Activated naive CD4-positive, alpha-beta T cell treated with Interleukin-2 at 50 U/mL for 16 hours (primary cell): ENCODE data around the gene PACS2.
"Not testable (repeated sequence)": the region's sequence is repeated elsewhere in the genome, so short reads cannot be mapped to it uniquely, and the experiment has no call there.

ENCODE experiments used
- DNase-seq: peaks from one replicate; pipeline ENCODE4 v3.0.0-alpha.2; 2020

The PACS2 gene

DNA sequence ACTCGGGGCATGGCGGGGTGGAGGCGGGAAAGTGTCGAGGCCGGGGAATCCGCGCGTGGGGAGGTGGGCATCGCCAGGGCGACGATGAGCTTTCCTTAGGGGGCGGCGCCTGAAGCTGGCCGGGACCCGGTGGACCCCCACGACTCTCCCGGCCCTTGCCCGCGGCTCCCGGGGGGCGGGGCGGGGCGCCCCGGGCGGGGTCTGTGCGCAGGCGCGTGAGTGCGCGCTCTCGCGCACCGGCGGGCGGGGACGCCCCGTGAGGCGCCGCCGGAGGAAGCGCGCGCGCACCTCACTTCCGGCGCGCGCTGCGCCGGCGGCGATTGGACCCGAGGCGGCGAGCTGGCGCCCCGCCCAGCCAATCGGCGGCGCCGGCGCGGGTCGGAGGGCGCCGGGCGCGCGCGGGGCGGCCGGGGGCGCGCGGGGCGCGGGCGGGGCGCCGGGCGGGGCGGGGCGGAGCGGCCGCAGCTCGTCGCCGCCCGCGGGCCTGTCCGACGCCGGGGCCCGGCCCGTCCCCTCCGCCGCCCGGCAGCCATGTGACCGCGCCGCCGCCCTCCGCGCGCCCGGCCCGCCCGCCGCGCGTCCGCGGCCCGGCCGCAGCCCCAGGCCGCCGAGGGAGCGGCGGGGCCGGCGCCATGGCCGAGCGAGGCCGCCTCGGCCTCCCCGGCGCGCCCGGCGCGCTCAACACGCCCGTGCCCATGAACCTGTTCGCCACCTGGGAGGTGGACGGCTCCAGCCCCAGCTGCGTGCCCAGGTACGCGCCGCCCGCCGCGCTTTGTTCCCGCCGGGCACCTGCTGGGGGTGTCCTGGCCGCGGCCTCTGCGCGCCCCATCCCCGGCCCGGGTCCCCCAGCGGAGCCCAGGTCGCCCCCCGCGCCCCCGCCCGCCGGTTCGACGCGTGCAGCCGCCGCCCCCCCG is at the start of gene PACS2:
PACS2 (plus strand) TSS at position 462 of the 914 bp plus-strand sequence; CDS start at position 633, 171 bp downstream.
- peak; percentile 75 for DNase-seq

DNA sequence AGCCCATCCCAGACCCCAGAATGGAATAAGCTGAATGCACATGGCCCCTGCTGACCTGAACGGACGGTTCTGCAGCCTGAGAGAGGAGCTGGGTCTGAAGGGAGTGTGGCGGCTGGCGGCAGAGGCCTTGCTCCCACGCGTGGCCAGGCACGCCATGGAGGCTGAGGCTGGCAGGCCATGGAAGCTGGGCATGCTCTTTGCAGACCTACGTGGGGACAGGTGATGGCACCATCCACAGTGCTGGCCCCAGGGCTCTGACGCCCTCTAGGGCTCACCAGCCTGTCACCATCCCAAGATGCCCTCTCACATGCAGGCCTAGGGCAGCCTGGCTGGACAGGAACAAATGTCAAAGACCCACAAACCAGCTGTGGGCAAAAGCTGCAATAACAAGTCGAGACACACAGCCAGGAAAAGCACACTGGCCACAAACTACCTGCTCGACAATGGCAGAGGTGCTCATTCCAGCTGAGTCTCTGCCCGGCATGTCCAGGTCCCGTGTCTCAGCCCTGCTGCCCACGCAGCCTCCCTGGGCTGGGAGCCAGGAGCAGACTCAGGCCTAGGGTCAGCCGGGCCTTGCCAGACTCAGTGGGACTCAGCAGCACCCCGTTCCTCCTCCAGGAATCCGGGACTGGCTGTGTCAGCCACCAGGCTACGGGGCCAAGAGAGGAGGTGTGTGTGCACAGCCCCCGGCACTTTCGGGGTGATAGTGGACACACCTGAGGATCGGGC is 46.6 kb upstream of the PACS2 start:
- DNase-seq = no peak

DNA sequence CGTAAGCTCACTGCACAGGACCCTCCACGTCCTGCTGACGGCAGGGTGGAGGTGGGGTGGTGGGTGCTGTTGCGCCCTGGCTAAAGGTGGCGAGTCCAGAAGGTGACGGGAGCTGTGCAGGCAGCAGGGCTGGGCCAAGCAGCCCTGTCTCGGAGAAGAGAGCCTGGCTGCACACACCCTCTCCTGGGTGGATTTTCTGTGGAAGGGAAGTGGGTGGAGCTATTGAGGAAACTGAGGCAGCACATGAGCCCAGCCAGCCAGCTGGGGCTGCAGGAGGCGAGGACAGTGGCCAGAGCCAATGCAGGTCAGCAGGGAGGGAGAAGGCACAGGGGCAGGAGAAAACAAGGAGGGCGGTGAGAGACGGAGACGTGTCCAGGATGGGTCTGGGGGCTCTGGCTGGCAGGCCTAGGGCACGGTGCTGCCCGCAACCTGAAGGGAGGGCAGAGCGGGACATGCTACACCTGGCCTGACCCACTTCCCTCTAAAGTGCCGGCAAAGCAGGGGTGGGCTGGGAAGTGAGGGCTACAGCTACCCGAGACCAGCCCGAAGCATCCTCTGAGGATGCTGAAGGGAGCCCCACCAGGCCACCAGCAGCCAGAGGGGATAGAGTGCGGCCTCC is 45.7 kb upstream of the PACS2 start:
- no peak for DNase-seq

DNA sequence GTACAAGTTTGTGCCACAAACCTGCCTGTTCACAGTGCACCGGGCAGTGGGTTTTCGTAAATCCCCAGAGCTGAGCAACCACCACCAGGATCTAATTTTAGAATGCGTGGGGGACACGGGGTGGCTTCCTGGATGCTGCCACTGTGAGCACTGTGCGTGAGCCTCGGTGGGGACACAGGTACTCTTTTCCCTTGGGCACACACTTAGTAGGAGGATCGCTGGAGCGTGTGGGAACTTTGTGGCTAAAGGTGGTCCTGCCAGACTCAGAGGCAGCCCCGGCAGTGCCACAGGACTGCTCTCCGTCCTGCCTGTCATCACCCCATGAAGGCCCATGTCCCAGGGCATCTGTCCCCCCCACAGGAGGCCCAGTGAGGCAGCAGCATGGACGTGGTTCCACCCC is 45.1 kb upstream of the PACS2 start:
- DNase-seq = no peak

DNA sequence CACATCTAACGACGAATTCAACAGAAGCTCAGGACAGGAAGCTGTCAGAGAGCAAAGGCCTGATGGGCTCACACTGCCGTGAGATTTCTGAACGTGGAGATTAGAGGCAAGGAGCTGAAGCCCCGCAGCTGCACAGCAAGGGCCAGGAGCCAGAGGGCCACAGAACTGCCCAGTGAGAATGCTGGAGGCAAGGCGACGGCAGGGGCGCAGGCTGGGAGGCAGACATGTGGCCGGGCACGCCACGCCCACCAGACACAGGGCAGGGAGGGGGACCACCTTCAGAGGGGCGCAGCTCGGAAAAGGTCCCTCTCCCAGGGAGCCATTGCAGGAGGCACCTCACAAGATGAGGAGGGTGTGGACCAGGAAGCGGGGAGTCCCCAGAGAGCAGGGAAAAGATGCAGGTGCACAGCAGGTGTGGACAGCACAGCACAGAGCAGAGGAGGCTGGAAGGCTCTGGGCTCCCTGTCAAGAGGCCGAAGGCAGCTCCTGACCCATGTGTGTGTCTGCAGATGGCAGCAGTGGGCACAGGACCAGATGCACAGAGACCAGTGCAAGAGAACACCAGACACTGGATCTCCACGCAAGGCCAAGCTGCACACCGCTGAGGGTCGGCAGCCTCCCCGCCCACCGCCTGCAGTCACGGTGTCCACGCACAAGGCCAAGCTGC is 43.2 kb upstream of the PACS2 start:
- no peak for DNase-seq

DNA sequence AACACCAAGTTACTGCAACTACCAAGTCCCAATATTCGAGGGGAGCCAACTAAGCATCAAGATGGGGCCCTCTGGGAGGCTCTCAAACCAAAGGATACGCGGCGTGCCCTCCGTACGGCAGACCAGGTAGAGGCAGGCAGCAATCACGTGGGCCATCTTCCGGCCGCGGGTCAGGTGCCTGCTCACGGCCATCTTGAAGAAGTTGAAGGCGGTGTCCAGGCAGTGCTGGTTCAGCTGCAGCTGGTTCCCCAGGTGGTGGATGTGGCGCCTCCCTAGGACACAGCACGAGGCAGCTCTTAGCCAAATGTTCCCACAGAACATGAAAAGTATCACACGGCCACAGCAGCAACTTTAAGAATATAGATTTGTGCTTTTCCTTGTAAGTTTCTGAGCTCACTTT is 41.9 kb upstream of the PACS2 start:
- no peak for DNase-seq

DNA sequence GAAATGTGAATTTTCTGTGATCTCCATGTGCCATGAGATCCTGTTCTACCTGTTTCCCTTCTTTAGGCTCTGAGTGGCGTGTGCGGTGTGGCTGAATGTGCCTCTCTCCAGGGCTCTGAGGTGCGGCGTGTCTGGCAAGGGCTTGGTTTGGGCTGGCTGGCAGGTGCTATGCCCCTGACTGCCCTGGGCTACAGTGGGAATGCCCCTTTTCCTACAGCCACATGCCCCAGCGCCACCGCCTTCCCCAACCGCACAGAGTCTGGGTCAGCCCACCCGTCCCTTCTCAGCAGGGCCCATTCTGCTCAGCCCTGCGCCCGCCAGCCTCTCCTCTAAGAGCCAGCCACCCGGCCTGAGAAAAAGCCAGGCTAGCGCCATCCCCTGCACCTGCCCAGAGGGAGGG is 41.5 kb upstream of the PACS2 start:
- DNase-seq = no peak

DNA sequence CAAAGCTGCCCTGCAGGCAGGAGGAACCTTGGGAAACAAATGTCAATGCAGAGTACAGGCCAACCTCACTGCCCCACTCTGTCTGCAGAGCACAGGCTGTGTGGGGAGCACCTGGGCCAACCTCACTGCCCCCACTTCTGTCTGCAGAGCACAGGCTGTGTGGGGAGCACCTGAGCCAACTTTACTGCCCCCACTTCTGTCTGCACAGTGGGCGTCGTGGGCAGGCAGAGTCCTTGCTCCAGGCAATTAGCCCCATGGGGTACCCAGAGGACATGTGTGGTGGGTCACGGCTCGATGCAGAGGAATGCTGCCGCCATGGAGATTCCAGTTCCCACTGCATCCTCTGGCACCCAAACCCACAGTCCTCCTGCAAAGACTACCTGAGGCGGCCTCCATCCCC is 39.9 kb upstream of the PACS2 start:
- no peak for DNase-seq

DNA sequence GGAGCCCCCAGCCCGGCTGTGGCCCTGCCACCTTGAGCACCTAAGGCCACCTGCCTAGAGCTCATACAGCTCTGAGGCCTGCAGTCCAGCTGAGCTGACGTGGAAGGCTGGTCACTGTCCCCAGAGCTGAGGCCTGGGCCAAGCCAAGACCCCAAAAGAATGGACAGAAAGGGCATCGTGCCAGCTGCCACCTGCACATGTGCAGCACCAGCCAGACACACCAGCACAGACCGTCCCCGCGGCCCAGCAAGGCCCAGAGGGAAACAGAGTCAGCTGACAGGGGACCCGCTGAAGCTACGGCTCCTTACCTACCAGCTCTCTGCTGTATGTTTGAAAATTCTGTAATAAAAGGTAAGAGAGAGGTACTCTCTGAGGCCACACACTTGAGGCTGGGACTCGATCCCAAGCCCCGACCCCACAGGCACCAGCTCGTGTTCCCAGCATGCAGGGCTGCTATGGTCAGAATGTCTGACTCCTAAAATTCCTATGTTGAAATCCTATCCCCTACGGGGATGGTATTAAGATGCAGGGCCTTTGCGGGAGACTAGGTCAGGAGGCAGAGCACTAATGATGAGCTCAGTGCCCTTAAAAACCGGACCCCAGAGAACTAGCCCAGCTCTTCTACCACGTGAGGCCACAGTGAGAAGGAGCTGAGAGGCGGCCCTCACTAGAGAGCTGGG is 39.1 kb upstream of the PACS2 start:
- DNase-seq = no peak

DNA sequence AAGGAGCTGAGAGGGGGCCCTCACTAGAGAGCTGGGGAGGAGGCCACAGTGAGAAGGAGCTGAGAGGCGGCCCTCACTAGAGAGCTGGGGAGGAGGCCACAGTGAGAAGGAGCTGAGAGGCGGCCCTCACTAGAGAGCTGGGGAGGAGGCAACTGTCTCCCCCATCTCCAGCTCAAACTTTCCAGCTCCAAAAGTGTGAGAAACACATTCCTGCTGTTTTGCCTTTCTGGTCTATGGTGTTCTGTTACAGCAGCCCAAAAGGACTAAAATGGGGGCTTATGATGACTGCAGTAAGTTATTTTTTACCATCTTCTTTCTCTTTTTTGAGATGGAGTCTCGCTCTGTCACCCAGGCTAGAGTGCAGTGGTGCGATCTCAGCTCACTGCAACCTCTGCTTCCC is 37.1 kb upstream of the PACS2 start:
- not testable (repeated sequence) for DNase-seq

DNA sequence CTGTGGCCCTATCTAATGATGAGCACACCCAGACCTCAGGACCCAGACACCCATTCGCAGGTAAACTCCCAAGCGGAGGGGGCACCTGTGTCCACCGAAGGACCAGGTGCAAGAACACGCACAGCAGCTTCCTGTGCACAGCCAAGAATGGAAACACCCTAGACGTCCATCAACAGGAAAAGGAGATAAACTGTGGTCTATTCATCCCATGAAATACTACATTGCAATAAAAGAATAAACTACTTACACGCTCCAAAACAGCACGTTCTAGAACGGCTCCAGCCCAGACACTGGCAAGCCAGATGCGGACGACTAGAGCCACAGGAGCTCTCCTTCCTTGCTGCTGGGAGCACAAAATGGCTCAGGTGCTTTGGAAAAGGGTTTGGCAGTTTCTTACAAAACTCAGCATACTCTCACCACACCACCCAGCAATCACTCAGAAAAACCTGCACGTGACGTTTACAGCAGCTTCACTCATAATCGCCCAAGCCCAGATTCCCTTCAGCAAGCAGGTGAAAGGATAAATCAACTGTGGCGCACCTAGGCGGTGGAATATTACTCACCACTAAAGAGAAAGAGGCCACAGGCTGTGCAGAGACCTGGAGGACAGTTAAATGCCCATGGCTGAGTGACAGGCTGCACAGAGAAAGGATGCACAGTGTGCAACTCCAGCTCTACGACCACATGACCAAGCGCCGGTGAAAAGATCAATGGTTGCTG is 34.7 kb upstream of the PACS2 start:
- no peak for DNase-seq

DNA sequence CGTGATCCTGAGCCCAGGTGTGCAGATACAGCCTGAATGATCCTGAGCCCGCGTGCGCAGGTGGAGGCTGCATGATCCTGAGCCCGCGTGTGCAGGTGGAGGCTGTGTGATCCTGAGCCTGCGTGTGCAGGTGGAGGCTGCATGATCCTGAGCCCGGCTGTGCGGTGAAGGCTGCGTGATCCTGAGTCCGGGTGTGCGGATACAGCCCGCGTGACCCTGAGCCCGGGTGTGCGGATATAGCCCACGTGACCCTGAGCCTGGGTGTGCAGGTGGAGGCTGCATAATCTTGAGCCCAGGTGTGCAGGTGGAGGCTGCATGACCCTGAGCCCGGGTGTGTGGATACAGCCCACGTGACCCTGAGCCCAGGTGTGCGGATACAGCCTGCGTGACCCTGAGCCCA is 34.0 kb upstream of the PACS2 start:
- no peak for DNase-seq

DNA sequence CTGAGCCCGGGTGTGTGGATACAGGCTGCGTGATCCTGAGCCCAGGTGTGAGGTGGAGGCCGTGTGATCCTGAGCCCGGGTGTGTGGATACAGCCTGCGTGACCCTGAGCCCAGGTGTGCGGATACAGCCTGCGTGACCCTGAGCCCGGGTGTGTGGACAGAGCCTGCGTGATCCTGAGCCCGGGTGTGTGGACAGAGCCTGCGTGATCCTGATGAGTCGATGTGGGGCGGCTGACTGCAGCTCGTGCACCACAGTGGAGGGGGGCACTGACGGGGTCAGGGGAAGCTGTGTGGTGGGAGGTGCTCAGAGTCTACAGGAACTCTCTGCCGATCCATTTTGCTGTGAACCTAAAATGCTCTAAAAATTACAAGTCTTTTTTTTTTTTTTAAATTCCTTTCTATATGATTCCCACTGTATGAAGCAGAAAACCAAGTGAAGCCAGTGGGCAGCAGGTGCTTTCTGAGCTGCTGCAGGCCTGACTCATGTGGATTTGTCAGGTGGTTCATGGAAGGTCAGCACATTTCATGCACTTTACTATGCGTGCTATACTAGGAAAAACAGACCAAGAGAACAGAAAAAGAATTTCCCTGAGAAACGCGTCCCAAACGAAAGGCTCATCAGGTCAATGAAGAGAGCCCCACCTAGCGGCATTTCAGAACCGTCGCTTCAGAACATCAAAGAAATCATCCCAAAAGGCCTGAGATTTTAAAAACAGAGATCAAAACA is 33.0 kb upstream of the PACS2 start:
- DNase-seq = no peak

DNA sequence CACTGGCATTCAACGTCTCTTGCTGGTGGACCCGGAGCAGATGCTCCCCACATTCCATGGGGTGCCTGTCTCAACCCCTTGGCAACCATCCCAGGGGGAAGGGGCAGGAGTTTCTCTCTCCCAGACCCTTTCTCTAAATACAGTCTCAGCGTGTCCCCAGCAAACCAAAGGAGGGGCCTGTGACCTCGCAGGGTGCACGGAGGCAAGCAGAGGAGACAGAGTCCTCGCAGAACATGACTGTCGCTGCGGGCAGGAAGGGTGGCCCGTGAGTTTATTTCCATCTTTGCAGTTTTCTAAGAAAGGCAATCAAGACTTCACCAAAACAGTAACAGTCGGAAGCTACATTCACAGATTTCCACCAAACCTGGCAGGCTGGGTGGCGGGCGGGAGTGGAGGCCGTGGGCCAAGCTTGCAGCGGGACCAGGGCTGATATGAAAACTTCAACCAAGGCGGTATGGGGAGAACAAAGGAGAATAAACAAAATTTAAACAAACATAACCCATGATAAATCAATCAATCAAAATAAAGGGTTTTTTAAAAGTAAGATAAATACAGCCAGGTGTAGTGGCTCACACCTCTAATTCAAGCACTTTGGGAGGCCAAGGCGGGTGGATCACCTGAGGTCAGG is 32.3 kb upstream of the PACS2 start:
- DNase-seq = no peak

DNA sequence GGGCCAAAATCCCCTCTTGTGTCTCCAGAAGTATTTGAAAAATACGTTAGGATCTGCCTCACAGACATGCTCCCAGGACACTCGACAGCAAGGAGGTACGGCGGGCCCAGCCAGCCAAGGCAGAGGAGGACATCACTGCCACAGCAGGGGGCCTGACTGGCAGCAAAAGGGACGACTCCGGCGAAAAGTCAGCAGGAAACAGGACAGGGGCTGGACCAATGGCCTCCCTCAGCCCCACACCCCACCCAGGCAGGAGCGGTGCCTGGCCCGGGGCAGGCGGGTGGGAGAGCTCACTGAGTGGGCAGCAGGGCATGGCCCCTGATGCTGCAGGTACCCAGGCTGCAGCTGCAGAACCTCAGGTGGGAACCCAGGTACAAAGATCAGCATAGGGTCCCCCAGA is 31.5 kb upstream of the PACS2 start:
- no peak for DNase-seq

DNA sequence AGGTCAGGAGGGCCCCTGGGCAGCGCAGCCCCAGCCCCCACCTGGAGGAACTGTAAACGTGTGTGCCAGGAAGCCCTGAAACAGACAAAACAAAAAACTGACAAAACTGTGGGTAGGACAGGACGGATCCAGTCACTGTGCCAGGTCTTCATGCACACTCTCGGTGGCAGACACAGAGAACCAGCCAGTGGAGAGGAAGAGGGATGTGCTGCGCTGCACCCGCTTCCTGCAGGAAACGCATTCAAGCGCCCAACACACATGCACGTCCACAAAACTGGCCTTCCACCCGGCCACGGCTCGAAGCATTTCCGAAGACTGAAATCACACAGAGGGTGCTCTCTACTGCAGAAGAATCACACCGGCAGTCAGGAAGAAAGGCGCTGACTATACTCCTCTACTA is 30.6 kb upstream of the PACS2 start:
- no peak for DNase-seq

DNA sequence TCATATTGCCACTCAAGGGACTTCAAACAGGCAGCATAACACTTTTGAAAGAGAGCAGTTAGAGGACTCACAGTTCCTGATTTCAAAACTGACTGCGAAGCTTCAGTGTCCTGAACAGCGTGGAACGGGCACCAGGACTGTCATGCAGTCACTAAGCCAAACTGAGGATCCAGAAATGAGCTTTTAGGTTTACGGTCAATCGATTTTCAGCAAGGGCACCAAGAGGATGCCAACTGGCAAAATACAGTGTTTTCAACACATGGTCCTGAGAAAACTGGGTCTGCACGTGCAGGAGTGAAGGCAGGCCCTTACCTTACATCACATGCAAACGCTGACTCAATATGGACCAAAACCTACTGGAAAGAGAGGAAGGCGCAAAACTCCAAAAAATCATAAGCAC is 29.4 kb upstream of the PACS2 start:
- DNase-seq = no peak

DNA sequence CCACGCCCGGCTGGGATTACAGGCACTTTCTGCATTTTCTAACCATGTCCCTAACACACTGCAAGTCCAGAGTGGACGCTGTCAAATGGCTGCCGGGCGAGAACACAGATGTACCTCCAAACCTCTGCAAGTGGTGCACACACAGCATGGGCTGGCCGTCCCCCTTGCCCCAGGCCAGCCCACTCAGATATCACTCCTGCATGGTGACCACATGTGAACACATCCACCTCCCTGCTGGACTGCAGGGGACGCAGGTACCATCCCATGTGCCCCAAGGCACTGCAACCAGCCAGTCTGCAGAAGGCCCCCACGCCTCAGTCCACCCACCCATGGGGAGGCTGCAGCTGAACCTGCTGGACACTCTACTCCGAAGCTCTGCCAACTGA is 27.8 kb upstream of the PACS2 start:
- DNase-seq = no peak

DNA sequence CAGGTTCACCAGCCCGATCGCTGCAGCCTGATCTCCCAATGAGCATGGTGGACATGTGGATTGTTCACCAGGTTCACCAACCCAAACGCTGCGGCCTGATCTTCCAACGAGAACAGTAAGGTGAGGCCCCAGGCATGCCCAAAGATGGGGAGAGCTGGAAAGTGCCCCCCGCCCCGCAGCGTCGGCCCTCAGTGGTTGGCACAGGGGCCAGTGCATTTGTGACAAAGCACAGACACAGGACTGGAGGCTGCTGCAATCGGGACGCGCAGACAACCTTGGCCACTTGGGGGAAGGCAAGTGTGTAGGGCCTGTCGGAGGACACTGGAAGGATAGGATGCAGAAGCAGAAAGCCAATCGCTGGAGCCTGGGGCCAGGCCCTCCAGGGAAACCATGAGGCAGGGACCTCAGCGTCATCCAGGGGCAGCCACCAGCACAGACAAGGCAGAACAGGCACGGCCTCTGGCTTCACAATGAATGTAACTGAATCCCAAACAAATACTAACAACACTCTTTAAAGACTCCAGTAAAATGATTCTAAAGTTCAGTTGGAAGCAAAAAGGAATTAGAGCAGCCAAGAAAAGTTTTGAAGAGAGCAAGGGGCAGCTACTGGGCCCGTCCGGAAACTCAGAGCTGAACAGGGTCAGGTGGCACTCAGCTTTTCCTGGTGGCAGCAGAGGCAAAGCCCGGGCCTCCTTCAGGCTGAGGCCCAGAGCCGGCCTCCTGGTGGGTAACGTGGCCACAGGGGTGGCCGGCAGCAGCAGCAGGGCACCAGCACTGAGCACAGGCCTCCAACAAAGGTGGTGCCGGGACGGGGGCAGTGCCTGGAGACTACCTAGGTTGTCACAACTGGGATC is 27.1 kb upstream of the PACS2 start:
- DNase-seq = no peak

DNA sequence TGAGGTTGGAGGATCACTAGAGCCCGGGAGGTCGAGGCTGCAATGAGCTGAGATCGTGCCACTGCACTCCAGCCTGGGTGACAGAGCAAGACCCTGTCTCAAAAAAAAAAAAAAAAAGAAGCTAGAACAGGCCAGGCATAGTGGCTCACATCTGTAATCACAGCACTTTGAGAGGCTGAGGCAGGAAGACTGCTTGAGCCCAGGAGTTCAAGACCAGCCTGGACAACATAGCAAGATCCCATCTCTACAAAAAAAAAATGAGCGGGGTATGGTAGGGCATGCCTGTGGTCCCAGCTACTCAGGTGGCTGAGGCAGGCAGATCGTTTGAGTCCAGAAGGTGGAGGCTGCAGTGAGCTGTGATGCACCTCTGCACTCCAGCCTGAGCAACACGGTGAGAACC is 25.6 kb upstream of the PACS2 start:
- DNase-seq = not testable (repeated sequence)
